Measurements from ENCODE around the gene COL13A1.

DNA sequence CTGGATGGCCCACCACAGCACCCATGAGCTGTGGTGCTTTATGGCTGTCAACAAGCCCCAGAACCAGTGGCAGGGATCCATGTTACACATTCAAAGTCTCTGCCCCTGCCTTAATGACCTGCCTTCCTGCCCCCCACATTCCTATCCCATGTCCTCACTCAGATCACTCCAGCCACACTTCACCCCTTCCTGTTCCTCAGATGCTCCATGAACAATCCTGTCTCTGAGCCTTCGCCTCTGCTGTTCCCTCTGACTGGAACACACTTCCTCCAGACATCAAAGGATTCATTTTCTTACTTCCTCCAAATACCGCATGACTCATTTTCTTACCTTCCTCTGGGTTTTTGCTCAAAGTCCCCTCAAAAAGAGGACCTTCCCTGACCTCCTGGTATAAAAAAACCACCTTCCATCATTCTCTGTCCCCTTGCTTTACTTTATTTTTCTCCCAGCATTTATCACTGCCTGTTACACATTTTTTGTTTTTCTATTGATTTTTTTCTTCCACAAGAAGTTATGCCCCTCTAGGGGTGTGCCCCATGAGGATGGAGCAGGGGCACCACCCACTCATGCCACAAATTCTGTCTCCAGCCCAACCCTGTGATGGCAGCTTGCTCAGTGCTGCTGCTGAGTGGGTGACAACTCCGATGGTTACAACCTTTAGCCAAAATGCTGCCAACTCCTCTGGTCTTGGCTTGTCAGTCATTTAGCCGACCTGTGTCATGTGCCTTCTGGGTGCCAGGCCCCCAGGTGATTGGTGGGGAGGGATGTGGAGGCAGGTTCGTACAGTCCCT is 18.2 kb downstream of the COL13A1 start:
- TF ChIP-seq, protein P1, sequence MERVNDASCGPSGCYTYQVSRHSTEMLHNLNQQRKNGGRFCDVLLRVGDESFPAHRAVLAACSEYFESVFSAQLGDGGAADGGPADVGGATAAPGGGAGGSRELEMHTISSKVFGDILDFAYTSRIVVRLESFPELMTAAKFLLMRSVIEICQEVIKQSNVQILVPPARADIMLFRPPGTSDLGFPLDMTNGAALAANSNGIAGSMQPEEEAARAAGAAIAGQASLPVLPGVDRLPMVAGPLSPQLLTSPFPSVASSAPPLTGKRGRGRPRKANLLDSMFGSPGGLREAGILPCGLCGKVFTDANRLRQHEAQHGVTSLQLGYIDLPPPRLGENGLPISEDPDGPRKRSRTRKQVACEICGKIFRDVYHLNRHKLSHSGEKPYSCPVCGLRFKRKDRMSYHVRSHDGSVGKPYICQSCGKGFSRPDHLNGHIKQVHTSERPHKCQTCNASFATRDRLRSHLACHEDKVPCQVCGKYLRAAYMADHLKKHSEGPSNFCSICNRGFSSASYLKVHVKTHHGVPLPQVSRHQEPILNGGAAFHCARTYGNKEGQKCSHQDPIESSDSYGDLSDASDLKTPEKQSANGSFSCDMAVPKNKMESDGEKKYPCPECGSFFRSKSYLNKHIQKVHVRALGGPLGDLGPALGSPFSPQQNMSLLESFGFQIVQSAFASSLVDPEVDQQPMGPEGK (CRISPR knock-in tag; IDR thresholded peaks at IDR 0.05; ENCODE audit: borderline replicate concordance), result no peak
- TF ChIP-seq, protein P2, sequence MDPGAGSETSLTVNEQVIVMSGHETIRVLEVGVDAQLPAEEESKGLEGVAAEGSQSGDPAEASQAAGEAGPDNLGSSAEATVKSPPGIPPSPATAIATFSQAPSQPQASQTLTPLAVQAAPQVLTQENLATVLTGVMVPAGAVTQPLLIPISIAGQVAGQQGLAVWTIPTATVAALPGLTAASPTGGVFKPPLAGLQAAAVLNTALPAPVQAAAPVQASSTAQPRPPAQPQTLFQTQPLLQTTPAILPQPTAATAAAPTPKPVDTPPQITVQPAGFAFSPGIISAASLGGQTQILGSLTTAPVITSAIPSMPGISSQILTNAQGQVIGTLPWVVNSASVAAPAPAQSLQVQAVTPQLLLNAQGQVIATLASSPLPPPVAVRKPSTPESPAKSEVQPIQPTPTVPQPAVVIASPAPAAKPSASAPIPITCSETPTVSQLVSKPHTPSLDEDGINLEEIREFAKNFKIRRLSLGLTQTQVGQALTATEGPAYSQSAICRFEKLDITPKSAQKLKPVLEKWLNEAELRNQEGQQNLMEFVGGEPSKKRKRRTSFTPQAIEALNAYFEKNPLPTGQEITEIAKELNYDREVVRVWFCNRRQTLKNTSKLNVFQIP (CRISPR knock-in tag; IDR thresholded peaks at IDR 0.05; ENCODE audit: borderline replicate concordance, low read depth), result no peak
- TF ChIP-seq, protein P3, sequence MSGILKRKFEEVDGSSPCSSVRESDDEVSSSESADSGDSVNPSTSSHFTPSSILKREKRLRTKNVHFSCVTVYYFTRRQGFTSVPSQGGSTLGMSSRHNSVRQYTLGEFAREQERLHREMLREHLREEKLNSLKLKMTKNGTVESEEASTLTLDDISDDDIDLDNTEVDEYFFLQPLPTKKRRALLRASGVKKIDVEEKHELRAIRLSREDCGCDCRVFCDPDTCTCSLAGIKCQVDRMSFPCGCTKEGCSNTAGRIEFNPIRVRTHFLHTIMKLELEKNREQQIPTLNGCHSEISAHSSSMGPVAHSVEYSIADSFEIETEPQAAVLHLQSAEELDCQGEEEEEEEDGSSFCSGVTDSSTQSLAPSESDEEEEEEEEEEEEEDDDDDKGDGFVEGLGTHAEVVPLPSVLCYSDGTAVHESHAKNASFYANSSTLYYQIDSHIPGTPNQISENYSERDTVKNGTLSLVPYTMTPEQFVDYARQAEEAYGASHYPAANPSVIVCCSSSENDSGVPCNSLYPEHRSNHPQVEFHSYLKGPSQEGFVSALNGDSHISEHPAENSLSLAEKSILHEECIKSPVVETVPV (CRISPR knock-in tag; IDR thresholded peaks at IDR 0.05), result no peak
- TF ChIP-seq ZFP30 (CRISPR knock-in tag; IDR thresholded peaks at IDR 0.05) (no peak), ARNTL (CRISPR knock-in tag; IDR thresholded peaks at IDR 0.05; ENCODE audit: borderline replicate concordance, low read depth) (no peak)
- TF ChIP-seq, protein P4, sequence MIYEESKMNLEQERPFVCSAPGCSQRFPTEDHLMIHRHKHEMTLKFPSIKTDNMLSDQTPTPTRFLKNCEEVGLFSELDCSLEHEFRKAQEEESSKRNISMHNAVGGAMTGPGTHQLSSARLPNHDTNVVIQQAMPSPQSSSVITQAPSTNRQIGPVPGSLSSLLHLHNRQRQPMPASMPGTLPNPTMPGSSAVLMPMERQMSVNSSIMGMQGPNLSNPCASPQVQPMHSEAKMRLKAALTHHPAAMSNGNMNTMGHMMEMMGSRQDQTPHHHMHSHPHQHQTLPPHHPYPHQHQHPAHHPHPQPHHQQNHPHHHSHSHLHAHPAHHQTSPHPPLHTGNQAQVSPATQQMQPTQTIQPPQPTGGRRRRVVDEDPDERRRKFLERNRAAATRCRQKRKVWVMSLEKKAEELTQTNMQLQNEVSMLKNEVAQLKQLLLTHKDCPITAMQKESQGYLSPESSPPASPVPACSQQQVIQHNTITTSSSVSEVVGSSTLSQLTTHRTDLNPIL (CRISPR knock-in tag; IDR thresholded peaks at IDR 0.05; ENCODE audit: low read depth), result no peak

Data from SK-N-SH treated with all-trans-retinoic acid at 6 μM for 48 hours (cell line).